GM10266 (cell line): Measurements from ENCODE around the gene NABP1.

Experiments used
- DNase-seq: peaks from one replicate; pipeline ENCODE4 v3.0.0; 2012; ENCODE audit errors: extremely low spot score
- TF ChIP-seq, protein P1 (sequence below): IDR thresholded peaks from 2 replicates; pipeline ENCODE4 v1.5.1; 2012; ENCODE audit warnings: mild to moderate bottlenecking, low read depth; ENCODE audit not compliant: control insufficient read depth, insufficient read depth; ENCODE audit errors: missing control alignments

Gene NABP1

GRCh38 chr2:191692502-191693115 lies 14.7 kb downstream of the NABP1 start:
- DNase-seq = no peak
- TF ChIP-seq, protein P1, sequence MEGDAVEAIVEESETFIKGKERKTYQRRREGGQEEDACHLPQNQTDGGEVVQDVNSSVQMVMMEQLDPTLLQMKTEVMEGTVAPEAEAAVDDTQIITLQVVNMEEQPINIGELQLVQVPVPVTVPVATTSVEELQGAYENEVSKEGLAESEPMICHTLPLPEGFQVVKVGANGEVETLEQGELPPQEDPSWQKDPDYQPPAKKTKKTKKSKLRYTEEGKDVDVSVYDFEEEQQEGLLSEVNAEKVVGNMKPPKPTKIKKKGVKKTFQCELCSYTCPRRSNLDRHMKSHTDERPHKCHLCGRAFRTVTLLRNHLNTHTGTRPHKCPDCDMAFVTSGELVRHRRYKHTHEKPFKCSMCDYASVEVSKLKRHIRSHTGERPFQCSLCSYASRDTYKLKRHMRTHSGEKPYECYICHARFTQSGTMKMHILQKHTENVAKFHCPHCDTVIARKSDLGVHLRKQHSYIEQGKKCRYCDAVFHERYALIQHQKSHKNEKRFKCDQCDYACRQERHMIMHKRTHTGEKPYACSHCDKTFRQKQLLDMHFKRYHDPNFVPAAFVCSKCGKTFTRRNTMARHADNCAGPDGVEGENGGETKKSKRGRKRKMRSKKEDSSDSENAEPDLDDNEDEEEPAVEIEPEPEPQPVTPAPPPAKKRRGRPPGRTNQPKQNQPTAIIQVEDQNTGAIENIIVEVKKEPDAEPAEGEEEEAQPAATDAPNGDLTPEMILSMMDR = no peak

GRCh38 chr2:191693166-191693565 lies 15.2 kb downstream of the NABP1 start:
- no peak for DNase-seq
- TF ChIP-seq, protein P1 = no peak

DNA sequence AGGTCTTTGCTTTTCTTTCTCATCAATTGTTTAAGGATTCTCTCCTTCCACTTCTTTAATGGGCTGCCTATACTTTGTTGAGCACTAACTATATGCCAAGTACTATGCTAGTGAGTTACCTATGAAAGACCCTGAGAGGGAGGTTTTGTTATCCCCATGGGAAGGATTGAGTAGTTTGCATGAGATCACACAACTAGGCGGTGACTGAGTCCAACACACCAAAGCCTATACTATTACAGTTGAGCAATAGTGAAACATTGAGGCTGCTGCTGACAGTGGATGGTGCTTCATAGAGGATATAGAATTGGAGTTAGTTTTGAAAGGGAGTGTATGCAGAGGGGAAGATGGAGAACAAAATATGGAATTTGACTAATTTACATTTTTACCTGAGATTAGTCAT lies 15.8 kb downstream of the NABP1 start:
- TF ChIP-seq, protein P1 = no peak
- DNase-seq = no peak

DNA sequence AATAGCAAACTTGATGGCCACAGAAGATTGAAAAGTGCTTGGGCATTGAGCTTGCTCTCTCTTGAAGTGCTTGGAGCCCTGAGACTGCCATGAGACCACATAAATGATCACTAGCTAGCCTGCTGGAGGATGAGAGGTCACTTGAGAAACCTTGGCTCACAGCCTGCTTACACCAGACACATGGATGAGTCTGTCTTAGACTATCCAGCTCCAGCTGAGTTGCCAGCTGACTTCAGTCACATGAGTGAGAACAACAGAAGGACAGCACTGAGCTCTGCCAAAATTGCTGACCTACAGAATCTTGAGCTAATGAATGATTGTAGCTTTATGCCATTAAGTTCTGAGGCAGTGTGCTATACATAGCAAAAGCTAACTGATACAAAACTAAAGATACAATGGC lies 18.1 kb downstream of the NABP1 start:
- no peak for DNase-seq
- TF ChIP-seq, protein P1 = no peak

DNA sequence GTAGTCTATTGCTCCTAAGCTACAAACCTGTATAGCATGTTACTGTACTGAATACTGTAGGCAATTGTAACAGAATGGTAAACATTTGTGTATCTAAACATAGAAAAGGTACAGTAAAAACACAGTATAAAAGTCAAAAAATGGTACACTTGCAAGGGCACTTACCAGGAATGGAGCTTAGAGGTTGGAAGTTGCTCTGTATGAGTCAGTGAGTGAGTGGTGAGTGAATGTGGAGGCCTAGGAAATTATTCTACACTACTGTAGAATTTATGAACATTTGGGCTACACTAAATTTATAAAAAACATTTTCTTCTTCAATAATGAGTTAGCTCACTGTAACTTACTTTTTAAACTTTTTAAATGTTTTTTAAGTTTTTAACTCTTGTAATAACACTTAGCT lies 19.0 kb downstream of the NABP1 start:
- no peak for DNase-seq
- TF ChIP-seq, protein P1 = no peak

- TF ChIP-seq, protein P1 = no peak
- no peak for DNase-seq
These were observed 19.9 kb downstream of the NABP1 start for GRCh38 chr2:191697870-191698269.

DNA sequence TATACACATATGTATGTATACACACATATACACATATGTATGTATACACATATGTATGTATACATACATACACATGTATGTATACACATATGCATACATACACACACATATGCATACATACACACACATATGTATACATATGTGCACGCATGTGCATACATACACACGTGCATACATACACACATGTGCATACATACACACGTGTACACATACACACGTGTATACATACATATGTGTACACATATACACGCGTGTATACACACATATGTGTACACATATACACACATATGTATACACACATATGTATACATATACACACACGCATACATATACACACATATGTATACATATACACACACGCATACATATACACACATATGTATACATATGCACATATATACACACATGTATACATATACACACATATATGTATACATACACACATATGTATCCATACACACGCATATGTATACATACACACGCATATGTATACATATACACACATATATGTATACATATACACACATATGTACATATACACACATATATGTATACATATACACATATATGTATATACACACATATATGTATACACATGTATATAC lies 21.5 kb downstream of the NABP1 start:
- TF ChIP-seq, protein P1 = no peak
- DNase-seq = no peak
